HepG2 (cell line): ENCODE measurements around the gene IQSEC1.

Experiments used
- ATF6 ChIP-seq: sonication (generic); formaldehyde crosslinking; conservative IDR thresholded peaks from 2 replicates; pipeline ENCODE4 v1.4.0; 2020; ENCODE audit warnings: missing genetic modification reagents
- ATM ChIP-seq: fragments of 450-650 bp; IDR thresholded peaks from 2 replicates; pipeline ENCODE4 v1.7.1; 2017; ENCODE audit warnings: mild to moderate bottlenecking, borderline replicate concordance
- CTCF ChIP-seq: sonication (generic); formaldehyde crosslinking; IDR thresholded peaks from 2 replicates; pipeline ENCODE4 v1.5.0; 2020; ENCODE audit warnings: mild to moderate bottlenecking, missing genetic modification reagents, moderate library complexity
- FOXA3 ChIP-seq: IDR thresholded peaks from 2 replicates; pipeline ENCODE4 v1.6.1; 2016; ENCODE audit warnings: missing genetic modification reagents, missing compliant biosample characterization
- MBNL3 ChIP-seq: fragments of 250-450 bp; sonication (Bioruptor Pico); conservative IDR thresholded peaks from 2 replicates; pipeline ENCODE4 v1.8.0; 2022; ENCODE audit warnings: mild to moderate bottlenecking, inconsistent platforms
- NFYB ChIP-seq: sonication (generic); formaldehyde crosslinking; IDR thresholded peaks from 2 replicates; pipeline ENCODE4 v1.4.0; 2020; ENCODE audit warnings: missing genetic modification reagents
- POGK ChIP-seq: sonication (generic); formaldehyde crosslinking; conservative IDR thresholded peaks from 2 replicates; pipeline ENCODE4 v1.8.0; 2022; ENCODE audit warnings: mild to moderate bottlenecking, moderate library complexity, missing genetic modification reagents
- POLR2A ChIP-seq, 2 experiments: IDR thresholded peaks; 2 replicates each; pipeline ENCODE4 v1.6.1; 2011; ENCODE audit warnings: low read depth in 2 of 2, low read length in 2 of 2, mild to moderate bottlenecking in 1 of 2, moderate library complexity in 1 of 2; ENCODE audit not compliant: insufficient read depth in 1 of 2
- POLR2AphosphoS5 ChIP-seq: IDR thresholded peaks from 2 replicates; pipeline ENCODE4 v1.6.1; 2012; ENCODE audit warnings: low read depth, low read length
- SNRNP70 ChIP-seq: fragments of 200-400 bp; formaldehyde crosslinking; IDR thresholded peaks from 2 replicates; pipeline ENCODE4 v1.6.1; 2017; ENCODE audit warnings: mild to moderate bottlenecking, low read depth, low read length, moderate library complexity
- TCF12 ChIP-seq, 2 experiments: fragments of 450-650 bp in 1 of 2; sonication (generic) in 1 of 2; formaldehyde crosslinking in 1 of 2; IDR thresholded peaks; 2 replicates each; pipeline versions ENCODE4 v1.6.1 to v1.8.0; 2017 to 2022; ENCODE audit warnings: antibody characterized with exemption in 1 of 2, mild to moderate bottlenecking in 1 of 2, missing genetic modification reagents in 1 of 2, moderate library complexity in 1 of 2
- USF2 ChIP-seq, 2 experiments: sonication (generic) in 1 of 2; formaldehyde crosslinking in 1 of 2; IDR thresholded peaks; 2 replicates each; pipeline versions ENCODE4 v1.5.1 to v1.6.1; 2011 to 2020; ENCODE audit warnings: borderline replicate concordance in 1 of 2, low read depth in 1 of 2, low read length in 1 of 2, mild to moderate bottlenecking in 1 of 2, missing genetic modification reagents in 1 of 2, moderate library complexity in 1 of 2
- ZNF546 ChIP-seq: sonication (generic); formaldehyde crosslinking; conservative IDR thresholded peaks from 2 replicates; pipeline ENCODE4 v1.8.1; 2023; ENCODE audit warnings: mild to moderate bottlenecking, missing genetic modification reagents
- ZNF639 ChIP-seq: conservative IDR thresholded peaks from 2 replicates; pipeline ENCODE4 v1.6.1; 2018; ENCODE audit warnings: missing genetic modification reagents

- TF ChIP-seq CTCF (CRISPR knock-in tag), result no peak
- TF ChIP-seq POLR2AphosphoS5, result no peak
- TF ChIP-seq TCF12 (IDR thresholded peaks at IDR 0.05), result no peak
- TF ChIP-seq TCF12 (CRISPR knock-in tag; IDR thresholded peaks at IDR 0.05), result no peak
- TF ChIP-seq ZNF546 (CRISPR knock-in tag), result no peak
- TF ChIP-seq SNRNP70, result no peak
- TF ChIP-seq POLR2A (IDR thresholded peaks at IDR 0.05; ENCODE audit: insufficient read depth in 1 of 2, low read depth in 2 of 2, low read length in 2 of 2), result no peak
- no peak for TF ChIP-seq USF2 (IDR thresholded peaks at IDR 0.05; ENCODE audit: low read depth, low read length)
- TF ChIP-seq USF2 (CRISPR knock-in tag; IDR thresholded peaks at IDR 0.05; ENCODE audit: borderline replicate concordance), result no peak
- TF ChIP-seq MBNL3 (CRISPR knock-in tag), result no peak
- TF ChIP-seq ZNF639 (CRISPR knock-in tag), result no peak
- no peak for TF ChIP-seq POGK (CRISPR knock-in tag)
- TF ChIP-seq ATM, result no peak
- TF ChIP-seq NFYB (CRISPR knock-in tag), result no peak
- TF ChIP-seq ATF6 (CRISPR knock-in tag), result no peak
- TF ChIP-seq FOXA3, result no peak
These were observed 101.2 kb downstream of the IQSEC1 start for GRCh38 chr3:12972043-12972442.
